ENCODE data around the gene SAC3D1. TPM values are rescaled to one million over a fixed set of nuclear protein-coding genes. Genes with fewer than 3 reads are reported as not detected.
A peak's percentile ranks its signal among the peaks of the same experiment; 100 is the strongest.

SAC3D1 gene
- total and polyA plus RNA-seq, 9 of the 15 experiments (the other 6 are each of a cell fraction or from before 2014, with no cell fraction given): 0.20 to 35.2 (median 5.8) TPM

DNA sequence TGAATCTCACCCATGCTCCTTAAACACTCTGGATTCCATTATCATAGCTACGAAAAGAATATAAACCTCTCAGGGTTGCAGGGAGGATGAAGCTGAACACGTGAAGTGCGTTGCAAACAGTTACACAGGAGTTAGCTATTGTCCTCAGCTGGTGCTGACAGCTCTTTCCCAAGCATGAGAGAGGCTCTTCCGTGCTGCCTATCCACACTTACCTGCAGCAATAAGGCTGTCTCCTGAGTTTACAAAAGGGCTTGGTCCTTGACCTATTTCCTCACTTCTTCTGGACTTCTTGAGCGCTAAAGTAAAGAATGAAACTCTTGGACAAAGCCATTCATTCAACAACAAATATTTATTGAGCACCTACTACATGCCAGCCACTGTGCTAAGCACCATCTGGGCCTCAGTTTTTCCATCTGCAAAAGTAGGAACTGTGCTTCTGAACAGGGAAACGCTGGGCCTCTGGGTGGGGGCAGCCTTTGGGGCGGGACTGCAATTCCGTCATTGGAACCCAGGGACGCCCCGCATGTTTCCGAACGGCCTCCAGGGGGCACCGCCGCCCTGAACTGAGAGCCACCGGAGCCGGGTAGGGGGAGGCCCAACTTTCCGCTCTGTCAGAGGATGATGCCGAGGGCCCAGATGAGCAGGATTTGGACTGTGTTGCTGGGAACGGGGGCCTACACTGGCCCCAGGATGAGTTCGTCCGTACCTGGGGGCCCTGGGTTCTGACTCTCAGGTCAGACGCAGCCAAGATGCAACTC lies 27.7 kb upstream of the SAC3D1 start (continued):
- peak; percentile 48 for TF ChIP-seq ATF7 (IDR thresholded peaks at IDR 0.05)
- TF ChIP-seq MAFK (IDR thresholded peaks at IDR 0.05; ENCODE audit: low read length): no peak
- TF ChIP-seq, protein P1, sequence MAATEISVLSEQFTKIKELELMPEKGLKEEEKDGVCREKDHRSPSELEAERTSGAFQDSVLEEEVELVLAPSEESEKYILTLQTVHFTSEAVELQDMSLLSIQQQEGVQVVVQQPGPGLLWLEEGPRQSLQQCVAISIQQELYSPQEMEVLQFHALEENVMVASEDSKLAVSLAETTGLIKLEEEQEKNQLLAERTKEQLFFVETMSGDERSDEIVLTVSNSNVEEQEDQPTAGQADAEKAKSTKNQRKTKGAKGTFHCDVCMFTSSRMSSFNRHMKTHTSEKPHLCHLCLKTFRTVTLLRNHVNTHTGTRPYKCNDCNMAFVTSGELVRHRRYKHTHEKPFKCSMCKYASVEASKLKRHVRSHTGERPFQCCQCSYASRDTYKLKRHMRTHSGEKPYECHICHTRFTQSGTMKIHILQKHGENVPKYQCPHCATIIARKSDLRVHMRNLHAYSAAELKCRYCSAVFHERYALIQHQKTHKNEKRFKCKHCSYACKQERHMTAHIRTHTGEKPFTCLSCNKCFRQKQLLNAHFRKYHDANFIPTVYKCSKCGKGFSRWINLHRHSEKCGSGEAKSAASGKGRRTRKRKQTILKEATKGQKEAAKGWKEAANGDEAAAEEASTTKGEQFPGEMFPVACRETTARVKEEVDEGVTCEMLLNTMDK (IDR thresholded peaks at IDR 0.05; ENCODE audit: borderline replicate concordance, insufficient read depth, low read depth, low read length, poor library complexity, severe bottlenecking): peak; percentile 41
- TF ChIP-seq RBFOX2 (IDR thresholded peaks at IDR 0.05; ENCODE audit: low read depth, low read length): no peak
- TF ChIP-seq, protein P2, sequence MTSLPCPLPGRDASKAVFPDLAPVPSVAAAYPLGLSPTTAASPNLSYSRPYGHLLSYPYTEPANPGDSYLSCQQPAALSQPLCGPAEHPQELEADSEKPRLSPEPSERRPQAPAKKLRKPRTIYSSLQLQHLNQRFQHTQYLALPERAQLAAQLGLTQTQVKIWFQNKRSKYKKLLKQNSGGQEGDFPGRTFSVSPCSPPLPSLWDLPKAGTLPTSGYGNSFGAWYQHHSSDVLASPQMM (CRISPR knock-in tag; IDR thresholded peaks at IDR 0.05): no peak
- TF ChIP-seq, protein P3, sequence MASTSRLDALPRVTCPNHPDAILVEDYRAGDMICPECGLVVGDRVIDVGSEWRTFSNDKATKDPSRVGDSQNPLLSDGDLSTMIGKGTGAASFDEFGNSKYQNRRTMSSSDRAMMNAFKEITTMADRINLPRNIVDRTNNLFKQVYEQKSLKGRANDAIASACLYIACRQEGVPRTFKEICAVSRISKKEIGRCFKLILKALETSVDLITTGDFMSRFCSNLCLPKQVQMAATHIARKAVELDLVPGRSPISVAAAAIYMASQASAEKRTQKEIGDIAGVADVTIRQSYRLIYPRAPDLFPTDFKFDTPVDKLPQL (IDR thresholded peaks at IDR 0.05; ENCODE audit: extremely low read depth, insufficient read length): no peak
- TF ChIP-seq, protein P4, sequence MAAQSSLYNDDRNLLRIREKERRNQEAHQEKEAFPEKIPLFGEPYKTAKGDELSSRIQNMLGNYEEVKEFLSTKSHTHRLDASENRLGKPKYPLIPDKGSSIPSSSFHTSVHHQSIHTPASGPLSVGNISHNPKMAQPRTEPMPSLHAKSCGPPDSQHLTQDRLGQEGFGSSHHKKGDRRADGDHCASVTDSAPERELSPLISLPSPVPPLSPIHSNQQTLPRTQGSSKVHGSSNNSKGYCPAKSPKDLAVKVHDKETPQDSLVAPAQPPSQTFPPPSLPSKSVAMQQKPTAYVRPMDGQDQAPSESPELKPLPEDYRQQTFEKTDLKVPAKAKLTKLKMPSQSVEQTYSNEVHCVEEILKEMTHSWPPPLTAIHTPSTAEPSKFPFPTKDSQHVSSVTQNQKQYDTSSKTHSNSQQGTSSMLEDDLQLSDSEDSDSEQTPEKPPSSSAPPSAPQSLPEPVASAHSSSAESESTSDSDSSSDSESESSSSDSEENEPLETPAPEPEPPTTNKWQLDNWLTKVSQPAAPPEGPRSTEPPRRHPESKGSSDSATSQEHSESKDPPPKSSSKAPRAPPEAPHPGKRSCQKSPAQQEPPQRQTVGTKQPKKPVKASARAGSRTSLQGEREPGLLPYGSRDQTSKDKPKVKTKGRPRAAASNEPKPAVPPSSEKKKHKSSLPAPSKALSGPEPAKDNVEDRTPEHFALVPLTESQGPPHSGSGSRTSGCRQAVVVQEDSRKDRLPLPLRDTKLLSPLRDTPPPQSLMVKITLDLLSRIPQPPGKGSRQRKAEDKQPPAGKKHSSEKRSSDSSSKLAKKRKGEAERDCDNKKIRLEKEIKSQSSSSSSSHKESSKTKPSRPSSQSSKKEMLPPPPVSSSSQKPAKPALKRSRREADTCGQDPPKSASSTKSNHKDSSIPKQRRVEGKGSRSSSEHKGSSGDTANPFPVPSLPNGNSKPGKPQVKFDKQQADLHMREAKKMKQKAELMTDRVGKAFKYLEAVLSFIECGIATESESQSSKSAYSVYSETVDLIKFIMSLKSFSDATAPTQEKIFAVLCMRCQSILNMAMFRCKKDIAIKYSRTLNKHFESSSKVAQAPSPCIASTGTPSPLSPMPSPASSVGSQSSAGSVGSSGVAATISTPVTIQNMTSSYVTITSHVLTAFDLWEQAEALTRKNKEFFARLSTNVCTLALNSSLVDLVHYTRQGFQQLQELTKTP (IDR thresholded peaks at IDR 0.05; ENCODE audit: low read depth in 1 of 2, partially characterized antibody in 2 of 2): peak; percentile 43 to 71
- TF ChIP-seq SMARCB1 (IDR thresholded peaks at IDR 0.05; ENCODE audit: insufficient read length, low read depth): no peak
- peak; percentile 90; the same call in 1 of the 2 replicates for TF ChIP-seq HLTF (IDR thresholded peaks at IDR 0.05)
- TF ChIP-seq LEF1 (IDR thresholded peaks at IDR 0.05): no peak
- no peak for TF ChIP-seq SAFB (IDR thresholded peaks at IDR 0.05; ENCODE audit: borderline replicate concordance, low read depth, low read length)
- peak; percentile 68; the same call in 1 of the 2 replicates for TF ChIP-seq CREM (IDR thresholded peaks at IDR 0.05; ENCODE audit: low read depth)
- TF ChIP-seq ZFP36 (IDR thresholded peaks at IDR 0.05; ENCODE audit: low read depth, low read length, partially characterized antibody): peak; percentile 4
- TF ChIP-seq, protein P5, sequence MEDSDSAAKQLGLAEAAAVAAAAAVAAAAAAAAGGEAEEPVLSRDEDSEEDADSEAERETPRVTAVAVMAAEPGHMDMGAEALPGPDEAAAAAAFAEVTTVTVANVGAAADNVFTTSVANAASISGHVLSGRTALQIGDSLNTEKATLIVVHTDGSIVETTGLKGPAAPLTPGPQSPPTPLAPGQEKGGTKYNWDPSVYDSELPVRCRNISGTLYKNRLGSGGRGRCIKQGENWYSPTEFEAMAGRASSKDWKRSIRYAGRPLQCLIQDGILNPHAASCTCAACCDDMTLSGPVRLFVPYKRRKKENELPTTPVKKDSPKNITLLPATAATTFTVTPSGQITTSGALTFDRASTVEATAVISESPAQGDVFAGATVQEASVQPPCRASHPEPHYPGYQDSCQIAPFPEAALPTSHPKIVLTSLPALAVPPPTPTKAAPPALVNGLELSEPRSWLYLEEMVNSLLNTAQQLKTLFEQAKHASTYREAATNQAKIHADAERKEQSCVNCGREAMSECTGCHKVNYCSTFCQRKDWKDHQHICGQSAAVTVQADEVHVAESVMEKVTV (CRISPR knock-in tag; IDR thresholded peaks at IDR 0.05): peak; percentile 72
- 0 out of 2 replicates have a peak, but pooled peaks have one; percentile 76 for TF ChIP-seq NBN (IDR thresholded peaks at IDR 0.05; ENCODE audit: low read depth)
- no peak for TF ChIP-seq GTF2F1 (IDR thresholded peaks at IDR 0.05; ENCODE audit: low read depth, low read length)
- TF ChIP-seq ZZZ3 (IDR thresholded peaks at IDR 0.05): 0 out of 2 replicates have a peak, but pooled peaks have one; percentile 76
- TF ChIP-seq ZNF384 (IDR thresholded peaks at IDR 0.05; ENCODE audit: low read depth, low read length): 0 out of 2 replicates have a peak, but pooled peaks have one; percentile 8
- no peak for TF ChIP-seq RAD51 (IDR thresholded peaks at IDR 0.05; ENCODE audit: borderline replicate concordance, low read depth)
